ENCODE measurements around the gene ZNF117. TPM values are rescaled to one million over a fixed set of nuclear protein-coding genes. Genes with fewer than 3 reads are reported as not detected.

ZNF117 gene
- total and polyA plus RNA-seq, 9 of the 15 experiments (the other 6 are each of a cell fraction or from before 2014, with no cell fraction given), result 2.5 to 18.9 (median 14.1) TPM

- TF ChIP-seq PKNOX1 (IDR thresholded peaks at IDR 0.05), result peak; percentile 98
- 0 out of 2 replicates have a peak, but pooled peaks have one; percentile 1 for TF ChIP-seq ZNF263 (CRISPR knock-in tag; IDR thresholded peaks at IDR 0.05; ENCODE audit: borderline replicate concordance)
- peak; percentile 76 for TF ChIP-seq MIER1 (IDR thresholded peaks at IDR 0.05; ENCODE audit: low read depth)
- TF ChIP-seq, protein P1, sequence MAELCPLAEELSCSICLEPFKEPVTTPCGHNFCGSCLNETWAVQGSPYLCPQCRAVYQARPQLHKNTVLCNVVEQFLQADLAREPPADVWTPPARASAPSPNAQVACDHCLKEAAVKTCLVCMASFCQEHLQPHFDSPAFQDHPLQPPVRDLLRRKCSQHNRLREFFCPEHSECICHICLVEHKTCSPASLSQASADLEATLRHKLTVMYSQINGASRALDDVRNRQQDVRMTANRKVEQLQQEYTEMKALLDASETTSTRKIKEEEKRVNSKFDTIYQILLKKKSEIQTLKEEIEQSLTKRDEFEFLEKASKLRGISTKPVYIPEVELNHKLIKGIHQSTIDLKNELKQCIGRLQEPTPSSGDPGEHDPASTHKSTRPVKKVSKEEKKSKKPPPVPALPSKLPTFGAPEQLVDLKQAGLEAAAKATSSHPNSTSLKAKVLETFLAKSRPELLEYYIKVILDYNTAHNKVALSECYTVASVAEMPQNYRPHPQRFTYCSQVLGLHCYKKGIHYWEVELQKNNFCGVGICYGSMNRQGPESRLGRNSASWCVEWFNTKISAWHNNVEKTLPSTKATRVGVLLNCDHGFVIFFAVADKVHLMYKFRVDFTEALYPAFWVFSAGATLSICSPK (IDR thresholded peaks at IDR 0.05; ENCODE audit: borderline replicate concordance), result no peak
- TF ChIP-seq STAT5A (IDR thresholded peaks at IDR 0.05; ENCODE audit: borderline replicate concordance, low read length), result peak; percentile 96
- peak; percentile 30; the same call in 1 of the 2 replicates for TF ChIP-seq SMAD3 (CRISPR knock-in tag; conservative IDR thresholded peaks at IDR 0.05)
- no peak for TF ChIP-seq HDAC6 (IDR thresholded peaks at IDR 0.05; ENCODE audit: low read depth, low read length)
- no peak for TF ChIP-seq NRF1 (conservative IDR thresholded peaks at IDR 0.05 in 1 of 2, IDR thresholded peaks at IDR 0.05 in 1 of 2)
- TF ChIP-seq GTF2E2 (tag; IDR thresholded peaks at IDR 0.05), result peak; percentile 86; the same call in 1 of the 2 replicates
- TF ChIP-seq, protein P2, sequence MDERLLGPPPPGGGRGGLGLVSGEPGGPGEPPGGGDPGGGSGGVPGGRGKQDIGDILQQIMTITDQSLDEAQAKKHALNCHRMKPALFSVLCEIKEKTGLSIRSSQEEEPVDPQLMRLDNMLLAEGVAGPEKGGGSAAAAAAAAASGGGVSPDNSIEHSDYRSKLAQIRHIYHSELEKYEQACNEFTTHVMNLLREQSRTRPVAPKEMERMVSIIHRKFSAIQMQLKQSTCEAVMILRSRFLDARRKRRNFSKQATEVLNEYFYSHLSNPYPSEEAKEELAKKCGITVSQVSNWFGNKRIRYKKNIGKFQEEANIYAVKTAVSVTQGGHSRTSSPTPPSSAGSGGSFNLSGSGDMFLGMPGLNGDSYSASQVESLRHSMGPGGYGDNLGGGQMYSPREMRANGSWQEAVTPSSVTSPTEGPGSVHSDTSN (CRISPR knock-in tag; IDR thresholded peaks at IDR 0.05; ENCODE audit: low read depth), result peak; percentile 85
- TF ChIP-seq, protein P2 (tag; conservative IDR thresholded peaks at IDR 0.05; ENCODE audit: low read depth), result peak; percentile 99
- TF ChIP-seq, protein P3, sequence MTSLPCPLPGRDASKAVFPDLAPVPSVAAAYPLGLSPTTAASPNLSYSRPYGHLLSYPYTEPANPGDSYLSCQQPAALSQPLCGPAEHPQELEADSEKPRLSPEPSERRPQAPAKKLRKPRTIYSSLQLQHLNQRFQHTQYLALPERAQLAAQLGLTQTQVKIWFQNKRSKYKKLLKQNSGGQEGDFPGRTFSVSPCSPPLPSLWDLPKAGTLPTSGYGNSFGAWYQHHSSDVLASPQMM (CRISPR knock-in tag; IDR thresholded peaks at IDR 0.05), result no peak
- no peak for TF ChIP-seq BRCA1 (IDR thresholded peaks at IDR 0.05)
- TF ChIP-seq BRCA1 (CRISPR knock-in tag; IDR thresholded peaks at IDR 0.05), result no peak
- peak; percentile 97 for TF ChIP-seq MITF (IDR thresholded peaks at IDR 0.05)
- TF ChIP-seq ZNF785 (CRISPR knock-in tag; IDR thresholded peaks at IDR 0.05), result no peak
- TF ChIP-seq HEY1 (CRISPR knock-in tag; IDR thresholded peaks at IDR 0.05; ENCODE audit: borderline replicate concordance), result peak; percentile 78
- TF ChIP-seq ZNF23 (CRISPR knock-in tag; IDR thresholded peaks at IDR 0.05), result no peak
Observed at GRCh38 chr7:64999165-65000004, 8.5 kb upstream of the ZNF117 start (continued).

Data from K562 (cell line).